H7 (cell line): ENCODE data around the gene SUFU. TPM values are rescaled to one million over a fixed set of nuclear protein-coding genes. Genes with fewer than 3 reads are reported as not detected.
"Not testable (repeated sequence)": the region's sequence is repeated elsewhere in the genome, so short reads cannot be mapped to it uniquely, and the experiment has no call there.

ENCODE experiments used
- DNase-seq: peaks from one replicate; pipeline ENCODE4 v3.0.0; 2012
- H3K27me3 ChIP-seq: 2 replicates; pipeline ENCODE4 v1.6.0; 2011; ENCODE audit warnings: mild to moderate bottlenecking, low read length; ENCODE audit not compliant: control insufficient read depth, insufficient read depth
- H3K36me3 ChIP-seq: replicated peaks from 2 replicates; pipeline ENCODE4 v1.5.1; 2011; ENCODE audit warnings: low read length; ENCODE audit not compliant: control insufficient read depth, insufficient read depth
- H3K4me3 ChIP-seq: 2 replicates; pipeline ENCODE4 v1.5.1; 2011; ENCODE audit warnings: low read depth, mild to moderate bottlenecking, control low read depth, low read length, moderate library complexity; ENCODE audit not compliant: insufficient read depth
- total RNA-seq: library from RNA; depleted of rRNA; stranded (reverse); fragments of >200 nt; shearing (Covaris generic); gene quantifications from 2 replicates; pipeline ENCODE4 v1.2.3, GENCODE V29; 2014

The SUFU gene
- total RNA-seq, 1 experiment from 2014 or later: 3.5 TPM

- Histone ChIP-seq H3K4me3 (no peak overlapping the region), H3K36me3 (no peaks in the 10 kb centered on the region), H3K27me3 (no peaks in the 10 kb centered on the region)
- peak; percentile 62 for DNase-seq
Measured at GRCh38 chr10:102515724-102516123, 12.0 kb downstream of the SUFU start.

- Histone ChIP-seq H3K4me3 (no peak overlapping the region), H3K27me3 (no peaks in the 10 kb centered on the region), H3K36me3 (no peaks in the 10 kb centered on the region)
- no peak for DNase-seq
Measured at GRCh38 chr10:102517553-102517952, 13.8 kb downstream of the SUFU start.

- no peaks in the 10 kb centered on the region; the same call in 1 of the 2 replicates for H3K36me3 ChIP-seq
Measured at GRCh38 chr10:102519246-102519825, 15.6 kb downstream of the SUFU start.

GRCh38 chr10:102522874-102523249 lies 19.1 kb downstream of the SUFU start:
- Histone ChIP-seq H3K4me3 (no peak overlapping the region), H3K27me3 (no peaks in the 10 kb centered on the region), H3K36me3 (no peaks in the 10 kb centered on the region; the same call in 1 of the 2 replicates)
- DNase-seq: no peak

More at GRCh38 chr10:102519246-102519825, 15.6 kb downstream of the SUFU start:
- DNase-seq: no peak
- Histone ChIP-seq H3K4me3 (no peak overlapping the region), H3K27me3 (no peaks in the 10 kb centered on the region)

GRCh38 chr10:102523250-102524029 lies 19.7 kb downstream of the SUFU start:
- no peaks in the 10 kb centered on the region for H3K27me3 ChIP-seq
- H3K36me3 ChIP-seq: no peaks in the 10 kb centered on the region; the same call in 1 of the 2 replicates
- H3K4me3 ChIP-seq: no peak overlapping the region
- DNase-seq: no peak

GRCh38 chr10:102524746-102525145 lies 21.0 kb downstream of the SUFU start:
- Histone ChIP-seq H3K36me3 (no peaks in the 10 kb centered on the region; the same call in 1 of the 2 replicates), H3K4me3 (no peak overlapping the region), H3K27me3 (no peaks in the 10 kb centered on the region)
- DNase-seq: no peak

GRCh38 chr10:102527546-102527945 lies 23.8 kb downstream of the SUFU start:
- Histone ChIP-seq H3K4me3 (no peak overlapping the region), H3K36me3 (no peaks in the 10 kb centered on the region; the same call in 1 of the 2 replicates), H3K27me3 (no peaks in the 10 kb centered on the region)
- DNase-seq: no peak

GRCh38 chr10:102534333-102534732 lies 30.6 kb downstream of the SUFU start:
- no peak overlapping the region for H3K4me3 ChIP-seq
- no peaks in the 10 kb centered on the region for H3K27me3 ChIP-seq
- DNase-seq: no peak
- H3K36me3 ChIP-seq: no peaks in the 10 kb centered on the region

- not testable (repeated sequence) for H3K36me3 ChIP-seq, DNase-seq, H3K4me3 ChIP-seq, H3K27me3 ChIP-seq
Measured at GRCh38 chr10:102534966-102535365, 31.2 kb downstream of the SUFU start.

GRCh38 chr10:102535481-102536147 lies 31.8 kb downstream of the SUFU start:
- H3K36me3 ChIP-seq: no peaks in the 10 kb centered on the region
- H3K27me3 ChIP-seq: no peaks in the 10 kb centered on the region
- H3K4me3 ChIP-seq: no peak overlapping the region
- DNase-seq: no peak

- DNase-seq: no peak
Measured at GRCh38 chr10:102537367-102537766, 33.6 kb downstream of the SUFU start.

GRCh38 chr10:102537948-102538347 lies 34.2 kb downstream of the SUFU start:
- Histone ChIP-seq H3K4me3 (no peak overlapping the region), H3K27me3 (no peaks in the 10 kb centered on the region), H3K36me3 (no peaks in the 10 kb centered on the region)
- no peak for DNase-seq

More at GRCh38 chr10:102537367-102537766, 33.6 kb downstream of the SUFU start:
- no peaks in the 10 kb centered on the region for H3K36me3 ChIP-seq
- no peaks in the 10 kb centered on the region for H3K27me3 ChIP-seq
- H3K4me3 ChIP-seq: no peak overlapping the region

- Histone ChIP-seq H3K36me3 (no peaks in the 10 kb centered on the region), H3K4me3 (no peak overlapping the region), H3K27me3 (no peaks in the 10 kb centered on the region)
- no peak for DNase-seq
Measured at GRCh38 chr10:102538811-102539210, 35.0 kb downstream of the SUFU start.

- Histone ChIP-seq H3K27me3 (no peaks in the 10 kb centered on the region), H3K4me3 (no peak overlapping the region), H3K36me3 (no peaks in the 10 kb centered on the region)
- DNase-seq: peak; percentile 40
Measured at GRCh38 chr10:102540023-102540422, 36.3 kb downstream of the SUFU start.
